A549 treated with Mapracorat at 1 μM for 4 hours (cell line): Measurements from ENCODE around the gene TMTC1. TPM values are rescaled to one million over a fixed set of nuclear protein-coding genes. Genes with fewer than 3 reads are reported as not detected.

ENCODE experiments used
- total RNA-seq: library from RNA; stranded (reverse); fragments of 200-300 nt; extraction: Qiagen RNA extraction; gene quantifications from 5 replicates; pipeline ENCODE4 v1.2.3, GENCODE V29; 2022

TMTC1 gene
- total RNA-seq, result 0.05 to 0.21 TPM (median 0.07 TPM) in 5 replicates

GRCh38 chr12:29783773-29784666 lies at the start of gene TMTC1:
TMTC1 (minus strand) TSS chr12:29783942; CDS start chr12:29783751, 191 bp downstream.

GRCh38 chr12:29497588-29497987 lies 286.2 kb downstream of the TMTC1 start, which contains the start of gene OVCH1:
OVCH1 (minus strand) TSS chr12:29497686; CDS start chr12:29497686, 0 bp downstream.

